GM23338 (cell line): ENCODE data around the gene ATP8B4. TPM values are rescaled to one million over a fixed set of nuclear protein-coding genes. Genes with fewer than 3 reads are reported as not detected.

Experiments
- ATAC-seq: fragments of 200-7000 bp; cut with Tn5 transposase; 3 replicates; pipeline ENCODE4 v1.9.1; 2020
- DNase-seq: peaks from one replicate; pipeline ENCODE4 v3.0.0-alpha.2; 2015; ENCODE audit warnings: low spot score
- H2AFZ ChIP-seq: fragments of 200-600 bp; sonication (generic); 2 replicates; pipeline ENCODE4 v1.8.0; 2016; ENCODE audit warnings: antibody characterized with exemption, mild to moderate bottlenecking, moderate library complexity
- H3F3A ChIP-seq: fragments of 200-600 bp; sonication (generic); replicated peaks from 2 replicates; pipeline ENCODE4 v1.8.0; 2017; ENCODE audit warnings: antibody characterized with exemption, mixed run types, low read depth
- H3K27ac ChIP-seq: fragments of 200-600 bp; sonication (generic); 2 replicates; pipeline ENCODE4 v1.6.1; 2016; ENCODE audit warnings: low read depth
- H3K27me3 ChIP-seq: fragments of 200-600 bp; sonication (generic); 2 replicates; pipeline ENCODE4 v1.8.0; 2016; ENCODE audit warnings: mild to moderate bottlenecking, mixed run types, moderate library complexity; ENCODE audit not compliant: insufficient read depth
- H3K36me3 ChIP-seq: fragments of 200-600 bp; sonication (generic); 2 replicates; pipeline ENCODE4 v1.8.0; 2016; ENCODE audit warnings: mild to moderate bottlenecking; ENCODE audit not compliant: insufficient read depth
- H3K4me1 ChIP-seq: fragments of 200-600 bp; sonication (generic); 2 replicates; pipeline ENCODE4 v1.8.0; 2016; ENCODE audit warnings: mild to moderate bottlenecking, moderate library complexity; ENCODE audit not compliant: insufficient read depth
- H3K4me2 ChIP-seq: fragments of 200-600 bp; sonication (generic); 2 replicates; pipeline ENCODE4 v1.7.1; 2017; ENCODE audit warnings: mixed run types
- H3K4me3 ChIP-seq: fragments of 200-600 bp; sonication (generic); 2 replicates; pipeline ENCODE4 v1.6.1; 2016; ENCODE audit warnings: mixed run types
- H3K79me2 ChIP-seq: fragments of 200-600 bp; sonication (generic); replicated peaks from 2 replicates; pipeline ENCODE4 v1.8.0; 2017; ENCODE audit warnings: mild to moderate bottlenecking; ENCODE audit not compliant: insufficient read depth
- H3K9me2 ChIP-seq: fragments of 200-600 bp; sonication (generic); 2 replicates; pipeline ENCODE4 v1.8.0; 2017; ENCODE audit not compliant: insufficient read depth
- H4K20me1 ChIP-seq: fragments of 200-600 bp; sonication (generic); replicated peaks from 2 replicates; pipeline ENCODE4 v1.8.0; 2017; ENCODE audit warnings: mild to moderate bottlenecking; ENCODE audit not compliant: insufficient read depth
- H3K27ac Mint-ChIP-seq: 2 replicates; pipeline ENCODE4 v1.8.0; 2020; ENCODE audit warnings: inconsistent platforms, mild to moderate bottlenecking, moderate library complexity, mixed read lengths
- H3K27me3 Mint-ChIP-seq: 3 replicates; pipeline ENCODE4 v1.8.0; 2022; ENCODE audit warnings: low read depth, mild to moderate bottlenecking, moderate library complexity, mixed read lengths, inconsistent platforms; ENCODE audit not compliant: insufficient read depth, poor library complexity
- H3K36me3 Mint-ChIP-seq: 3 replicates; pipeline ENCODE4 v1.8.0; 2021; ENCODE audit warnings: low read depth, mild to moderate bottlenecking, inconsistent platforms, moderate library complexity, mixed read lengths
- H3K4me1 Mint-ChIP-seq: 3 replicates; pipeline ENCODE4 v1.8.0; 2020; ENCODE audit warnings: mild to moderate bottlenecking, inconsistent platforms, mixed read lengths
- H3K4me3 Mint-ChIP-seq: 3 replicates; pipeline ENCODE4 v1.8.0; 2021; ENCODE audit warnings: moderate library complexity, mild to moderate bottlenecking, inconsistent platforms, mixed read lengths
- H3K9me3 Mint-ChIP-seq: 3 replicates; pipeline ENCODE4 v1.8.0; 2020; ENCODE audit warnings: moderate library complexity, mild to moderate bottlenecking, inconsistent platforms, mixed read lengths
- EZH2phosphoT487 ChIP-seq: fragments of 200-600 bp; sonication (generic); IDR thresholded peaks from one replicate; pipeline ENCODE4 v1.8.1; 2018; ENCODE audit warnings: antibody characterized with exemption; ENCODE audit not compliant: unreplicated experiment
- NANOG ChIP-seq: IDR thresholded peaks from 2 replicates; pipeline ENCODE4 v1.6.1; 2016; ENCODE audit warnings: antibody characterized with exemption, borderline replicate concordance
- ZNF114 ChIP-seq: fragments of 250-450 bp; sonication (Bioruptor Pico); IDR thresholded peaks from 2 replicates; pipeline ENCODE4 v1.5.0; 2020; ENCODE audit warnings: mild to moderate bottlenecking, moderate library complexity
- ZNF462 ChIP-seq: fragments of 250-450 bp; sonication (Bioruptor Pico); IDR thresholded peaks from 2 replicates; pipeline ENCODE4 v1.5.0; 2020; ENCODE audit warnings: mild to moderate bottlenecking, moderate library complexity
- polyA plus RNA-seq: library from polyadenylated mRNA; unstranded; fragments of >200 nt; fragmentation: Nextera tagmentation; extraction: Ambion mirVana; gene quantifications from 2 replicates; pipeline ENCODE4 v1.2.1, GENCODE V29; 2016
- total RNA-seq: library from RNA; depleted of rRNA; stranded (reverse); fragments of >200 nt; shearing (Covaris generic); gene quantifications from 2 replicates; pipeline ENCODE4 v1.2.3, GENCODE V29; 2014
- TF ChIP-seq, protein P1 (sequence below), 2 experiments: fragments of 200-600 bp in 1 of 2; sonication (generic) in 1 of 2; conservative IDR thresholded peaks; 2 replicates each; pipeline versions ENCODE4 v1.5.1 to v1.6.1; 2016 to 2017; ENCODE audit warnings: antibody characterized with exemption in 2 of 2, low read depth in 2 of 2, mild to moderate bottlenecking in 2 of 2, moderate library complexity in 1 of 2
- TF ChIP-seq, protein P2 (sequence below): IDR thresholded peaks from 2 replicates; pipeline ENCODE4 v1.6.1; 2016; ENCODE audit warnings: antibody characterized with exemption

The ATP8B4 gene
- total and polyA plus RNA-seq, 2 experiments from 2014 or later: 0.24 TPM; not detected in 1

DNA sequence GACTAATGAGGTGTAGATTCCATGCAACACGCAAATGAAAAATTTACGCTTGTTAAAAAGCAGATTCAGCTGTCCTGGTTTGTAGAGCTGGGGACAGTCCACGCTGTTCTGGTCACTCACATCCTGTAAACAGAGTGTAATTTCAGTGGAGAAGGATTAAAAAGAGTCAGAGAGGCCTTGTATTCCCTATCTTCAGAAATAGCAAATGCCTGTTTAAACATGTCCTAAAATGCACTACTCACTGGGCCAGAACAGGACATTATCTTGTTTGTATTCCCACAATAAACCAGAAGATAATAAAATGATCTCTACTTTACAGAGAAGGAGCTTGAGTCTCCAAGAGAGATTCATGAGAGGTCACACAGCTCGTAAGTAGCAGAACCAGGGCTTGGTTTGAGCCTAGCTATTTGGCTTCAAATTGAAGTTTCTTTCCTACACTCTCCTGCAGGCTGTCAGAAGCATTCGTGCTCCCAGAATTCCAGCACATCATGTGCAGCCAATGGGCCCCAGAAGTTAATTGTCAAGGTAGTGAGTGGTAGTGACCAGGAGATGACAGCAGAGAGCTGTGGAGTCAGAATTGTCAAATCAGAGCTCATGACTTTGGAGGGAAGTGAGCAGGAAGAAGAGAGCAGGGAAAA is 242.5 kb downstream of the ATP8B4 start:
- Histone ChIP-seq H3F3A (no peaks in the 10 kb centered on the region), H3K27me3 (no peaks in the 10 kb centered on the region), H3K9me2 (no peaks in the 10 kb centered on the region), H3K4me1 (0 out of 2 replicates have a peak, but pooled peaks cover 6% of the 10 kb centered on the region), H3K27ac (no peak overlapping the region), H2AFZ (no peak overlapping the region), H4K20me1 (no peaks in the 10 kb centered on the region), H3K36me3 (no peaks in the 10 kb centered on the region), H3K4me2 (no peak overlapping the region), H3K4me3 (no peak overlapping the region), H3K79me2 (no peaks in the 10 kb centered on the region)
- peaks cover 12% of the 10 kb centered on the region; the same call in 2 of the 3 replicates for H3K4me1 Mint-ChIP-seq
- ATAC-seq: peak; percentile 94
- no peak overlapping the region for H3K4me3 Mint-ChIP-seq
- no peak for TF ChIP-seq NANOG
- TF ChIP-seq, protein P1, sequence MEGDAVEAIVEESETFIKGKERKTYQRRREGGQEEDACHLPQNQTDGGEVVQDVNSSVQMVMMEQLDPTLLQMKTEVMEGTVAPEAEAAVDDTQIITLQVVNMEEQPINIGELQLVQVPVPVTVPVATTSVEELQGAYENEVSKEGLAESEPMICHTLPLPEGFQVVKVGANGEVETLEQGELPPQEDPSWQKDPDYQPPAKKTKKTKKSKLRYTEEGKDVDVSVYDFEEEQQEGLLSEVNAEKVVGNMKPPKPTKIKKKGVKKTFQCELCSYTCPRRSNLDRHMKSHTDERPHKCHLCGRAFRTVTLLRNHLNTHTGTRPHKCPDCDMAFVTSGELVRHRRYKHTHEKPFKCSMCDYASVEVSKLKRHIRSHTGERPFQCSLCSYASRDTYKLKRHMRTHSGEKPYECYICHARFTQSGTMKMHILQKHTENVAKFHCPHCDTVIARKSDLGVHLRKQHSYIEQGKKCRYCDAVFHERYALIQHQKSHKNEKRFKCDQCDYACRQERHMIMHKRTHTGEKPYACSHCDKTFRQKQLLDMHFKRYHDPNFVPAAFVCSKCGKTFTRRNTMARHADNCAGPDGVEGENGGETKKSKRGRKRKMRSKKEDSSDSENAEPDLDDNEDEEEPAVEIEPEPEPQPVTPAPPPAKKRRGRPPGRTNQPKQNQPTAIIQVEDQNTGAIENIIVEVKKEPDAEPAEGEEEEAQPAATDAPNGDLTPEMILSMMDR (conservative IDR thresholded peaks at IDR 0.05; ENCODE audit: low read depth in 2 of 2): peak; percentile 85 to 94
- H3K27me3 Mint-ChIP-seq: peaks cover 2% of the 10 kb centered on the region
- DNase-seq: peak; percentile 86
- peak overlapping the region; percentile 43 for H3K27ac Mint-ChIP-seq
- H3K9me3 Mint-ChIP-seq: no peaks in the 10 kb centered on the region
- H3K36me3 Mint-ChIP-seq: no peaks in the 10 kb centered on the region

GRCh38 chr15:49875392-49875791 is 243.6 kb downstream of the ATP8B4 start:
- peaks cover 2% of the 10 kb centered on the region for H3K27me3 Mint-ChIP-seq
- DNase-seq (peak; percentile 50), ATAC-seq (peak; percentile 59)
- peaks cover 12% of the 10 kb centered on the region; the same call in 2 of the 3 replicates for H3K4me1 Mint-ChIP-seq
- H3K79me2 ChIP-seq: no peaks in the 10 kb centered on the region
- no peaks in the 10 kb centered on the region for H3K36me3 Mint-ChIP-seq
- no peak overlapping the region for H3K4me3 ChIP-seq
- no peaks in the 10 kb centered on the region for H3F3A ChIP-seq
- no peaks in the 10 kb centered on the region for H3K9me3 Mint-ChIP-seq
- H3K27me3 ChIP-seq: no peaks in the 10 kb centered on the region
- H3K27ac ChIP-seq: no peak overlapping the region
- H3K4me1 ChIP-seq: 0 out of 2 replicates have a peak, but pooled peaks cover 6% of the 10 kb centered on the region
- H4K20me1 ChIP-seq: no peaks in the 10 kb centered on the region
- H3K27ac Mint-ChIP-seq: no peak overlapping the region
- no peaks in the 10 kb centered on the region for H3K9me2 ChIP-seq
- no peak overlapping the region for H2AFZ ChIP-seq
- H3K4me2 ChIP-seq: no peak overlapping the region
- no peak overlapping the region for H3K4me3 Mint-ChIP-seq
- H3K36me3 ChIP-seq: no peaks in the 10 kb centered on the region
- no peak for TF ChIP-seq NANOG
- no peak for TF ChIP-seq ZNF114 (CRISPR knock-in tag)
- TF ChIP-seq EZH2phosphoT487: no peak
- TF ChIP-seq, protein P1 (conservative IDR thresholded peaks at IDR 0.05; ENCODE audit: low read depth in 2 of 2): peak; percentile 48 to 49
- TF ChIP-seq, protein P2, sequence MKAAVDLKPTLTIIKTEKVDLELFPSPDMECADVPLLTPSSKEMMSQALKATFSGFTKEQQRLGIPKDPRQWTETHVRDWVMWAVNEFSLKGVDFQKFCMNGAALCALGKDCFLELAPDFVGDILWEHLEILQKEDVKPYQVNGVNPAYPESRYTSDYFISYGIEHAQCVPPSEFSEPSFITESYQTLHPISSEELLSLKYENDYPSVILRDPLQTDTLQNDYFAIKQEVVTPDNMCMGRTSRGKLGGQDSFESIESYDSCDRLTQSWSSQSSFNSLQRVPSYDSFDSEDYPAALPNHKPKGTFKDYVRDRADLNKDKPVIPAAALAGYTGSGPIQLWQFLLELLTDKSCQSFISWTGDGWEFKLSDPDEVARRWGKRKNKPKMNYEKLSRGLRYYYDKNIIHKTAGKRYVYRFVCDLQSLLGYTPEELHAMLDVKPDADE: no peak
- no peak for TF ChIP-seq ZNF462 (CRISPR knock-in tag)
